GM23248 (cell line): ENCODE results near the gene VCP. TPM values are rescaled to one million over a fixed set of nuclear protein-coding genes. Genes with fewer than 3 reads are reported as not detected.

Experiments
- DNase-seq: peaks from one replicate; pipeline ENCODE4 v3.0.0-alpha.2; 2015
- H2AFZ ChIP-seq: fragments of 200-600 bp; sonication (generic); 2 replicates; pipeline ENCODE4 v1.6.1; 2016; ENCODE audit warnings: antibody characterized with exemption
- H3F3A ChIP-seq: fragments of 200-600 bp; sonication (generic); 2 replicates; pipeline ENCODE4 v1.6.1; 2016; ENCODE audit warnings: mild to moderate bottlenecking, antibody characterized with exemption, mixed run types; ENCODE audit not compliant: insufficient read depth
- H3K27ac ChIP-seq: fragments of 200-600 bp; sonication (generic); 2 replicates; pipeline ENCODE4 v1.5.1; 2016; ENCODE audit warnings: mild to moderate bottlenecking
- H3K27me3 ChIP-seq: fragments of 200-600 bp; sonication (generic); replicated peaks from 2 replicates; pipeline ENCODE4 v1.6.1; 2016; ENCODE audit warnings: mild to moderate bottlenecking; ENCODE audit not compliant: insufficient read depth
- H3K36me3 ChIP-seq: fragments of 200-600 bp; sonication (generic); 2 replicates; pipeline ENCODE4 v1.6.1; 2016; ENCODE audit warnings: low read depth, mild to moderate bottlenecking
- H3K4me1 ChIP-seq: fragments of 200-600 bp; sonication (generic); 2 replicates; pipeline ENCODE4 v1.6.1; 2016; ENCODE audit warnings: mild to moderate bottlenecking; ENCODE audit not compliant: insufficient read depth
- H3K4me2 ChIP-seq: fragments of 200-600 bp; sonication (generic); one replicate; pipeline ENCODE4 v1.6.1; 2016; ENCODE audit warnings: mild to moderate bottlenecking; ENCODE audit not compliant: unreplicated experiment
- H3K4me3 ChIP-seq: fragments of 200-600 bp; sonication (generic); 2 replicates; pipeline ENCODE4 v1.5.1; 2016; ENCODE audit warnings: mild to moderate bottlenecking
- H3K79me2 ChIP-seq: fragments of 200-600 bp; sonication (generic); 2 replicates; pipeline ENCODE4 v1.6.1; 2016; ENCODE audit warnings: mild to moderate bottlenecking; ENCODE audit not compliant: insufficient read depth
- H3K9ac ChIP-seq: fragments of 200-600 bp; sonication (generic); 2 replicates; pipeline ENCODE4 v1.6.1; 2016; ENCODE audit warnings: mild to moderate bottlenecking
- H3K9me2 ChIP-seq: fragments of 200-600 bp; sonication (generic); 2 replicates; pipeline ENCODE4 v1.6.1; 2016; ENCODE audit warnings: mixed run types, mild to moderate bottlenecking, moderate library complexity; ENCODE audit not compliant: insufficient read depth
- H3K9me3 ChIP-seq: fragments of 200-600 bp; sonication (generic); one replicate; pipeline ENCODE4 v1.6.1; 2017; ENCODE audit warnings: low read depth
- H4K20me1 ChIP-seq: fragments of 200-600 bp; sonication (generic); 2 replicates; pipeline ENCODE4 v1.6.0; 2016; ENCODE audit not compliant: insufficient read depth
- EZH2 ChIP-seq: fragments of 200-600 bp; sonication (generic); IDR thresholded peaks from 2 replicates; pipeline ENCODE4 v1.6.1; 2018; ENCODE audit warnings: antibody characterized with exemption, mild to moderate bottlenecking; ENCODE audit not compliant: insufficient read depth, poor library complexity, severe bottlenecking
- EZH2phosphoT487 ChIP-seq: fragments of 200-600 bp; sonication (generic); IDR thresholded peaks from 2 replicates; pipeline ENCODE4 v1.6.1; 2018; ENCODE audit warnings: antibody characterized with exemption, moderate library complexity, mild to moderate bottlenecking, low read depth; ENCODE audit not compliant: insufficient read depth
- WGBS, 2 experiments: methylation state at CpG; one replicate each; pipeline ENCODE4 v1.1.6; 2015 to 2017; ENCODE audit warnings: low lambda C conversion rate in 2 of 2, low coverage in 1 of 2; ENCODE audit errors: missing lambda C conversion rate in 2 of 2; 5-methylcytosine and 5-hydroxymethylcytosine counted together
- in situ Hi-C: fragments of 300-500 bp; cut with MboI; formaldehyde crosslinking; loops from 2 replicates; pipeline ENCODE4 v1.15.0; 2020
- polyA plus RNA-seq: library from polyadenylated mRNA; unstranded; fragments of >200 nt; fragmentation: Nextera tagmentation; extraction: Ambion mirVana; gene quantifications from 2 replicates; pipeline ENCODE4 v1.2.1, GENCODE V29; 2016
- total RNA-seq: library from RNA; depleted of rRNA; stranded (reverse); fragments of >200 nt; shearing (Covaris generic); gene quantifications from 2 replicates; pipeline ENCODE4 v1.2.3, GENCODE V29; 2014

Gene VCP
- total and polyA plus RNA-seq, 2 experiments from 2014 or later, result 255 to 295 TPM

DNA sequence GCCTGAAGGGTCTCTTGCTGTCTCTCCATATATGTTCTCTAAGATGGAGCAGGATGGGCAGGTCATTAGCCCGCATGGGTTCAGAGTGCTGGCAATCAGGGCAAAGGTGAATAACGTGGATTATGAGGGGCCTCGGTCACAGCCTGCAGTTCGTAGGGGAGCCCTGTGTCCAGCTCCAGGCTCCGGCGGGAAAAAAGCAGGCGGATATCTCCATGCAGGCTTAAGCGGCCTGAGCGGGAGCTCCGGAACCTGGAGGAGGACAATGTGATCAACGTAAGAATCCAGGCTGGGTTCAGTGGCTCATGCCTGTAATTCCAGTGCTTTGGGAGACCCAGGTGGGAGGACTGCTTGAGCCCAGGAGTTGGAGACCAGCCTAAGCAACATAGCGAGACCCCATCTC, 32.7 kb upstream of the VCP start:
- Histone ChIP-seq H3K4me3 (no peak overlapping the region), H3K4me1 (peaks cover 14% of the 10 kb centered on the region), H3K27ac (0 out of 2 replicates have a peak overlapping the region, but pooled peaks have one; percentile 98), H3K9ac (no peak overlapping the region), H3K27me3 (no peaks in the 10 kb centered on the region), H3F3A (peaks cover 20% of the 10 kb centered on the region), H3K36me3 (peaks cover 37% of the 10 kb centered on the region; the same call in 1 of the 2 replicates), H3K9me2 (no peaks in the 10 kb centered on the region), H3K4me2 (no peak overlapping the region), H4K20me1 (no peaks in the 10 kb centered on the region), H3K79me2 (peaks cover 71% of the 10 kb centered on the region), H2AFZ (no peak overlapping the region), H3K9me3 (no peaks in the 10 kb centered on the region)
- 85 to 89% methylated on average over 12 of the region's 12 CpGs for WGBS, 2 experiments
- in situ Hi-C loops, result no loop called here
- no peak for TF ChIP-seq EZH2phosphoT487
- TF ChIP-seq EZH2, result no peak
- DNase-seq, result no peak

DNA sequence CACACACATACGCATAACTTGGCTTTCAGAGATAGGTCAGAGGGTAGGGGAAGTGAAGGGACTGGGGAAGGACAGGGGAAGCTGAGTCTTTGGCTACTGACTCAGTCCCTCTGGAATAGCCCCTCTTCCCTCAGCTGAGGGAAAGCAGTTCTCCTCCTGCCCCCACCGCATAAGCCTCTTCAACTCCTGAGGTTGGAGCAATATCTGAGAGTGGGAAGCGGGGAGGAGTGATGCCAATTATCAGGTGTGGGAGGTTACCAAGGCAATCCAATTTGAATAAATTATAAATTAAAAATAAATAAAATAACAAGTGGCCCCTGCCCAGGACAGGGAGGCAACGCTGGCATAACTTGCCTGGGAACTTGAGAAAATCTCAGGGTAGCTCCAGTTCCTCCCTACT, 32.2 kb upstream of the VCP start:
- 96 to 99% methylated on average over 4 of the region's 4 CpGs for WGBS, 2 experiments
- Histone ChIP-seq H3K9me2 (no peaks in the 10 kb centered on the region), H3K4me2 (no peak overlapping the region), H4K20me1 (no peaks in the 10 kb centered on the region), H3K79me2 (peaks cover 65% of the 10 kb centered on the region), H3K4me1 (peaks cover 9% of the 10 kb centered on the region), H3K27me3 (no peaks in the 10 kb centered on the region), H3K36me3 (peaks cover 37% of the 10 kb centered on the region; the same call in 1 of the 2 replicates), H3F3A (peaks cover 21% of the 10 kb centered on the region), H3K9me3 (no peaks in the 10 kb centered on the region), H2AFZ (no peak overlapping the region), H3K9ac (0 out of 2 replicates have a peak overlapping the region, but pooled peaks have one; percentile 98), H3K27ac (peak overlapping the region; percentile 98), H3K4me3 (no peak overlapping the region)
- in situ Hi-C loops, result no loop called here
- TF ChIP-seq EZH2phosphoT487 (no peak), EZH2 (no peak)
- DNase-seq, result no peak

DNA sequence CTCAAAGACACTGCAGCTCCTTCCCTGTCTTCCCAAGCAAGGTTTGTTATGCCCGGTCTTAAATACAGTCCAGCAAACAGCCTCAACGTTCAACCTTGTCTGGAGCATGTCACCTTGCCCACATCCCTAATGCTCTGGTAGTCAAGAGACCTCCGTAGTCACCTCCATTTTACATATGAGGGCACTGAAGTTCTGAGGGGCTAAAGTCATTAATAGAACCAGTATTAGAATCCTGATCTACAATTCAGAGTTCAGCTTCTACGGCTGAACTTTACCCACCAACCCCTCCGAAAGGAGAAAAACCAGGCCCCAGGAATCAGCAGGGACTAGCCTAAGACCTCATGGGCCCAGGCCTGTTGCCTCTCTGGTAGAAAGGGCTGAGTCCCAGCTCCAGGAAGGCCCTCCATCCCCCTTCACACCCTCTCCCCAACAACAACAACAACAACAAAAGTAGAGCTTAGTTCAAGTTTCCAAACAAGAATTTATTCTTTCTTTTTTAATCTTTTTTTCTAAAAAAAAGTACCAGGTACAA, 31.3 kb upstream of the VCP start:
- Histone ChIP-seq H3K27ac (peak overlapping the region; percentile 98), H3K27me3 (no peaks in the 10 kb centered on the region), H2AFZ (peak overlapping the region; percentile 95), H4K20me1 (no peaks in the 10 kb centered on the region), H3K4me3 (peak overlapping the region; percentile 95), H3K9me3 (no peaks in the 10 kb centered on the region), H3K4me1 (peaks cover 5% of the 10 kb centered on the region; the same call in 1 of the 2 replicates), H3K79me2 (peaks cover 57% of the 10 kb centered on the region), H3K36me3 (peaks cover 37% of the 10 kb centered on the region; the same call in 1 of the 2 replicates), H3K4me2 (peak overlapping the region; percentile 92), H3K9ac (peak overlapping the region; percentile 98), H3K9me2 (no peaks in the 10 kb centered on the region), H3F3A (peaks cover 24% of the 10 kb centered on the region)
- 24 to 26% methylated on average over 5 of the region's 5 CpGs for WGBS, 2 experiments
- peak; percentile 17 for DNase-seq
- no peak for TF ChIP-seq EZH2phosphoT487
- no peak for TF ChIP-seq EZH2
- in situ Hi-C loops, result no loop called here

DNA sequence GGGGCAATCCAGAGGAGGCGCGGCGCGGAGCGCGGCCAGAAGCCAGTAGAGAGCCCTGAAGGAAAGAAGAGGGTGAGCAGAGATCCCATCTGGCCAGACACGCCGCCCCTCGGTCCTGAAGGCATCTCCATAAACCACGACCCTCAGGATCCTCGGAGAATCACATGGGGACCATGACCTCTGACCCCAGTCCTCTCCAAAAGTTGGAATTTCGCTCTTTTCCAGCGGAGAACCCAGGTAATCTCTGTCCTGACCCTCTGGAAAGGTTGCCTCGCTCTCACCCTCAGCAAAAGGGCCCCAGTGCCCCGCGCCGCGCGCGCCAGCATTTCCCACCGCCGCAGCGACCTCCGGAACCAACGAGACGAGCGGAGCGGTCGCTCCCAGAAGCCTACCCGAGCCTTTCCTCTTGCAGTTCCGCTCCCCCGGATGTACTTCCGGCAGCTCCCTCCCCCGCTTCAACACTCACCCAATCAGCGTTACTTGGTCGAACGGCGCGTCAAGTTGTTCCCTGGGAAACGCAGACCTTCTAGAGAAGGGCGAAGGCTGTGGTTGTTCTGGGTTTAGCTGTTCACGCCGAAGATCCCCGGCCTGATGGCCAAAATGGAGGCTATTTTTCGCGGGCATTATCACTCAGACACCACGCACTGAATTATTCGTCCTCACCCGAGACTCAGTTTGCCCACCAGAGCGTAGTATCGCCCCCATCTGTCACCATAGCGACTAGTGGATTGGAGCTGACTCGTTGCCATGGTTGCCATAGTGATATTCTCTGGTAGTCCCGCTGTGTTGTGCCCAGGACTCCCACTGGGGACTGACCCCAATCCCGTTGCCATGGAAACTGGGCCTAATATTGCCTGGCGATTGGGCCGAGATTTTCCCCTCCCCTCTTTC, 30.6 kb upstream of the VCP start, which contains the start of gene STOML2:
Gene STOML2 (minus strand): TSS at position 363 of the 891 bp plus-strand sequence. CDS start 37 bp downstream, at position 326.
- no peaks in the 10 kb centered on the region for H4K20me1 ChIP-seq
- H3K9ac ChIP-seq, result peak within 1 kb of the TSS; percentile 98
- no peaks in the 10 kb centered on the region for H3K9me2 ChIP-seq
- H3K27me3 ChIP-seq, result no peaks in the 10 kb centered on the region
- TF ChIP-seq EZH2phosphoT487, result no peak
- H3K9me3 ChIP-seq, result no peaks in the 10 kb centered on the region
- H3K36me3 ChIP-seq, result peaks cover 31% of the 10 kb centered on the region; the same call in 1 of the 2 replicates
- H3K4me1 ChIP-seq, result peaks cover 5% of the 10 kb centered on the region; the same call in 1 of the 2 replicates
- peak within 1 kb of the TSS; percentile 92 for H3K4me2 ChIP-seq
- peak; percentile 99 for DNase-seq
- H3K4me3 ChIP-seq, result peak within 1 kb of the TSS; percentile 95
- H3K27ac ChIP-seq, result peak within 1 kb of the TSS; percentile 98
- H3F3A ChIP-seq, result peaks cover 24% of the 10 kb centered on the region
- peak within 1 kb of the TSS; percentile 95 for H2AFZ ChIP-seq
- peaks cover 50% of the 10 kb centered on the region for H3K79me2 ChIP-seq
- WGBS, 2 experiments, result 2% methylated on average over 55 to 57 of the region's 57 CpGs
- in situ Hi-C loops, result no loop called here
